ENCODE measurements around the gene TNK1.

DNA sequence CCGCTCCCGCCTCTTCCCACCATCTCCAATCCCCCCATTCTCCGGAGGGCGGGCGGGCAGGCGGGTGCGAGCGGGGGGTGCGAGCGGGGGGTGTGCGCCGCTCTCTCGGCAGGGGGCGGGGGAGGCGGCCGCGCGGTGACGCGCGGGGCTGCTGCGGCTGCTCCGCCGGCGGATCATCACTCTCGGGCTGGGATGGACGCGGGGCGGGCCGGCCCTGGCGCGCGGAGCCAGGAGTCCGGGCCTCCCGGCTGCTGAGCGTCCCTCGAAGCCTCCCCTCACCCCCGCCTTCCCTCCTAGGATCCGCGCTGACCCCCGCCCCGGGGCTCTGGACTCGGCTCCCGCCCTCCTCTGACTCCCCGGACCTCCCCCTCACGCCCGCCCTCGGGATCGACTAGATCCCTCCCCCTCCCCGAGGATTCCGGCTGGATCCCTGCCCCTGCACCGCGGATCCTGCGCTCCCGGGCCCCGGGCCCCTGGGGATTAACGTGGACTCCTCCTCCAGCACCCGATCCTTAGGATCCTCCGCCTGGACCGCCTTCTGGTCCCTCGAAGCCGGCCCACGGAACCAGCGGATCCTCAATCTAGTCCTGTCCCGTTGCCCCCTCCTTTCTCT, 24.0 kb downstream of the TNK1 start:
- TF ChIP-seq POLR2A (IDR thresholded peaks at IDR 0.05) (peak in 1 of 2 donors; percentile 26), POLR2AphosphoS5 (IDR thresholded peaks at IDR 0.05) (peak; percentile 70 to 89 (median 78)), EP300 (IDR thresholded peaks at IDR 0.05) (no peak)
- TF ChIP-seq, protein P1, sequence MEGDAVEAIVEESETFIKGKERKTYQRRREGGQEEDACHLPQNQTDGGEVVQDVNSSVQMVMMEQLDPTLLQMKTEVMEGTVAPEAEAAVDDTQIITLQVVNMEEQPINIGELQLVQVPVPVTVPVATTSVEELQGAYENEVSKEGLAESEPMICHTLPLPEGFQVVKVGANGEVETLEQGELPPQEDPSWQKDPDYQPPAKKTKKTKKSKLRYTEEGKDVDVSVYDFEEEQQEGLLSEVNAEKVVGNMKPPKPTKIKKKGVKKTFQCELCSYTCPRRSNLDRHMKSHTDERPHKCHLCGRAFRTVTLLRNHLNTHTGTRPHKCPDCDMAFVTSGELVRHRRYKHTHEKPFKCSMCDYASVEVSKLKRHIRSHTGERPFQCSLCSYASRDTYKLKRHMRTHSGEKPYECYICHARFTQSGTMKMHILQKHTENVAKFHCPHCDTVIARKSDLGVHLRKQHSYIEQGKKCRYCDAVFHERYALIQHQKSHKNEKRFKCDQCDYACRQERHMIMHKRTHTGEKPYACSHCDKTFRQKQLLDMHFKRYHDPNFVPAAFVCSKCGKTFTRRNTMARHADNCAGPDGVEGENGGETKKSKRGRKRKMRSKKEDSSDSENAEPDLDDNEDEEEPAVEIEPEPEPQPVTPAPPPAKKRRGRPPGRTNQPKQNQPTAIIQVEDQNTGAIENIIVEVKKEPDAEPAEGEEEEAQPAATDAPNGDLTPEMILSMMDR (IDR thresholded peaks at IDR 0.05): no peak
